A549 (cell line): ENCODE data around the gene TCERG1L. TPM values are rescaled to one million over a fixed set of nuclear protein-coding genes. Genes with fewer than 3 reads are reported as not detected.
"Not testable (repeated sequence)": the region's sequence is repeated elsewhere in the genome, so short reads cannot be mapped to it uniquely, and the experiment has no call there.

Experiments
- ATAC-seq, 2 experiments: fragments of 200-7000 bp in 1 of 2; fragments of >200 bp in 1 of 2; cut with Nextera tagmentation in 1 of 2; cut with Tn5 transposase in 1 of 2; 3 replicates each; pipeline versions ENCODE4 v1.8.0 to v1.9.1; 2018 to 2020; ENCODE audit warnings: mild to moderate bottlenecking in 1 of 2, moderate library complexity in 1 of 2
- CTCF ChIA-PET: fragments of 300-600 bp; sonication (Branson Sonifier 250); formaldehyde crosslinking; extraction: SDS; loops from one replicate; lab custom pipeline; 2021; ENCODE audit warnings: antibody characterized with exemption, inconsistent platforms; lab: Yijun Ruan, JAX
- POLR2A ChIA-PET: fragments of 350-600 bp; formaldehyde crosslinking; extraction: SDS; loops from one replicate; lab custom pipeline; 2021; ENCODE audit warnings: antibody characterized with exemption, inconsistent platforms; lab: Yijun Ruan, JAX
- DNase-seq, 2 experiments: peaks; one replicate each; pipeline versions ENCODE4 v3.0.0 to v3.0.0-alpha.2; 2011 to 2016; ENCODE audit warnings: low read depth in 1 of 2, low spot score in 1 of 2
- FAIRE-seq: peaks from 2 replicates; lab custom pipeline; 2011; peaks lifted over from hg19 to GRCh38; lab: Jason Lieb, UNC
- H3K27ac ChIP-seq, 2 experiments: fragments of >200 bp; sonication (Bioruptor Twin); formaldehyde crosslinking; 3 replicates each; pipeline ENCODE4 v1.5.1; 2016 to 2017
- H3K4me1 ChIP-seq: fragments of >200 bp; sonication (Bioruptor Twin); formaldehyde crosslinking; 3 replicates; pipeline ENCODE4 v1.6.1; 2016
- H3K4me2 ChIP-seq: fragments of >200 bp; sonication (Bioruptor Twin); formaldehyde crosslinking; 3 replicates; pipeline ENCODE4 v1.6.1; 2016
- H3K4me3 ChIP-seq: fragments of >200 bp; sonication (Bioruptor Twin); formaldehyde crosslinking; 3 replicates; pipeline ENCODE4 v1.5.1; 2016
- H3K9me3 ChIP-seq: fragments of >200 bp; sonication (Bioruptor Twin); formaldehyde crosslinking; 3 replicates; pipeline ENCODE4 v1.6.1; 2016
- BHLHE40 ChIP-seq: IDR thresholded peaks from 2 replicates; pipeline ENCODE4 v1.6.1; 2012; ENCODE audit warnings: low read depth, low read length, inconsistent platforms
- CBX2 ChIP-seq: fragments of 200-600 bp; sonication (generic); IDR thresholded peaks from 2 replicates; pipeline ENCODE4 v1.6.1; 2016; ENCODE audit warnings: low read depth, mild to moderate bottlenecking, borderline replicate concordance
- CHD4 ChIP-seq: fragments of 200-600 bp; sonication (generic); IDR thresholded peaks from 2 replicates; pipeline ENCODE4 v1.6.1; 2016; ENCODE audit warnings: antibody characterized with exemption, mild to moderate bottlenecking, borderline replicate concordance
- EHF ChIP-seq: fragments of 250-450 bp; sonication (Bioruptor Pico); IDR thresholded peaks from 2 replicates; pipeline ENCODE4 v1.5.0; 2020; ENCODE audit warnings: mild to moderate bottlenecking
- EHMT2 ChIP-seq: fragments of 200-600 bp; sonication (generic); IDR thresholded peaks from 2 replicates; pipeline ENCODE4 v1.6.1; 2016; ENCODE audit warnings: antibody characterized with exemption, low read depth, mild to moderate bottlenecking, moderate library complexity
- GATA3 ChIP-seq: IDR thresholded peaks from 2 replicates; pipeline ENCODE4 v1.6.1; 2012; ENCODE audit warnings: borderline replicate concordance
- JUN ChIP-seq, 2 experiments: fragments of >200 bp; sonication (Bioruptor Twin); formaldehyde crosslinking; IDR thresholded peaks; 2 replicates in 1 of 2; 3 replicates in 1 of 2; pipeline ENCODE4 v1.6.1; 2016 to 2017
- JUNB ChIP-seq: fragments of >200 bp; sonication (Bioruptor Twin); formaldehyde crosslinking; IDR thresholded peaks from 2 replicates; pipeline ENCODE4 v1.6.1; 2016
- KDM5A ChIP-seq: fragments of 200-600 bp; sonication (generic); IDR thresholded peaks from 2 replicates; pipeline ENCODE4 v1.6.1; 2016; ENCODE audit warnings: antibody characterized with exemption, mild to moderate bottlenecking
- NFE2L2 ChIP-seq: fragments of 150-350 bp; conservative IDR thresholded peaks from 2 replicates; pipeline ENCODE4 v1.6.1; 2014; ENCODE audit warnings: low read length
- RCOR1 ChIP-seq: fragments of 150-350 bp; IDR thresholded peaks from 2 replicates; pipeline ENCODE4 v1.6.1; 2014; ENCODE audit warnings: antibody characterized with exemption, low read length, low read depth
- RFX5 ChIP-seq: fragments of 450-650 bp; IDR thresholded peaks from 2 replicates; pipeline ENCODE4 v1.7.1; 2014; ENCODE audit warnings: antibody characterized with exemption, mild to moderate bottlenecking, moderate library complexity
- SMC3 ChIP-seq: fragments of >200 bp; sonication (Bioruptor Twin); formaldehyde crosslinking; IDR thresholded peaks from 3 replicates; pipeline ENCODE4 v1.6.1; 2018; ENCODE audit warnings: inconsistent platforms
- SREBF2 ChIP-seq: fragments of 450-650 bp; IDR thresholded peaks from 2 replicates; pipeline ENCODE4 v1.6.1; 2014; ENCODE audit warnings: mild to moderate bottlenecking, moderate library complexity
- TFCP2L1 ChIP-seq: fragments of 250-450 bp; sonication (Bioruptor Pico); IDR thresholded peaks from 2 replicates; pipeline ENCODE4 v1.5.0; 2021; ENCODE audit warnings: mild to moderate bottlenecking
- ZC3H11A ChIP-seq: fragments of 450-650 bp; IDR thresholded peaks from 2 replicates; pipeline ENCODE4 v1.6.1; 2014; ENCODE audit warnings: antibody characterized with exemption, mild to moderate bottlenecking
- ZNF302 ChIP-seq: fragments of 250-450 bp; sonication (Bioruptor Pico); IDR thresholded peaks from 2 replicates; pipeline ENCODE4 v1.9.0; 2021; ENCODE audit warnings: inconsistent platforms, mild to moderate bottlenecking, moderate library complexity
- WGBS: methylation state at CpG from one replicate; pipeline ENCODE4 v1.1.6; 2017; ENCODE audit errors: missing lambda C conversion rate; 5-methylcytosine and 5-hydroxymethylcytosine counted together
- polyA plus RNA-seq, 4 experiments: library from polyadenylated mRNA; depleted of rRNA in 3 of 4; stranded (reverse); fragments of >200 nt; fragmentation: RNase III in 1 of 4; extraction: RNeasy Plus Mini Kit Qiagen cat#74134 plus additional on column Dnase treatment in 1 of 4; gene quantifications; 2 replicates in 3 of 4; 3 replicates in 1 of 4; pipeline ENCODE4 v1.2.3, GENCODE V29; 2011 to 2017
- TF ChIP-seq, protein P1 (sequence below): fragments of >200 bp; sonication (Bioruptor Twin); formaldehyde crosslinking; IDR thresholded peaks from 2 replicates; pipeline ENCODE4 v1.6.1; 2016
- TF ChIP-seq, protein P2 (sequence below): fragments of 250-450 bp; sonication (Bioruptor Pico); IDR thresholded peaks from 2 replicates; pipeline ENCODE4 v1.5.0; 2021; ENCODE audit warnings: mild to moderate bottlenecking, moderate library complexity, borderline replicate concordance
- TF ChIP-seq, protein P3 (sequence below): fragments of 200-600 bp; sonication (generic); IDR thresholded peaks from 2 replicates; pipeline ENCODE4 v1.6.1; 2016; ENCODE audit warnings: antibody characterized with exemption, mild to moderate bottlenecking, moderate library complexity
- TF ChIP-seq, protein P4 (sequence below): fragments of 150-350 bp; IDR thresholded peaks from 2 replicates; pipeline ENCODE4 v1.6.1; 2014; ENCODE audit warnings: low read depth, mild to moderate bottlenecking, low read length
- TF ChIP-seq, protein P5 (sequence below): fragments of 250-450 bp; sonication (Bioruptor Pico); IDR thresholded peaks from 2 replicates; pipeline ENCODE4 v1.5.0; 2020; ENCODE audit warnings: low read depth, mild to moderate bottlenecking, moderate library complexity

The TCERG1L gene
- polyA plus RNA-seq, 2 of the 4 experiments (the other 2 are of a cell fraction), result not detected

DNA sequence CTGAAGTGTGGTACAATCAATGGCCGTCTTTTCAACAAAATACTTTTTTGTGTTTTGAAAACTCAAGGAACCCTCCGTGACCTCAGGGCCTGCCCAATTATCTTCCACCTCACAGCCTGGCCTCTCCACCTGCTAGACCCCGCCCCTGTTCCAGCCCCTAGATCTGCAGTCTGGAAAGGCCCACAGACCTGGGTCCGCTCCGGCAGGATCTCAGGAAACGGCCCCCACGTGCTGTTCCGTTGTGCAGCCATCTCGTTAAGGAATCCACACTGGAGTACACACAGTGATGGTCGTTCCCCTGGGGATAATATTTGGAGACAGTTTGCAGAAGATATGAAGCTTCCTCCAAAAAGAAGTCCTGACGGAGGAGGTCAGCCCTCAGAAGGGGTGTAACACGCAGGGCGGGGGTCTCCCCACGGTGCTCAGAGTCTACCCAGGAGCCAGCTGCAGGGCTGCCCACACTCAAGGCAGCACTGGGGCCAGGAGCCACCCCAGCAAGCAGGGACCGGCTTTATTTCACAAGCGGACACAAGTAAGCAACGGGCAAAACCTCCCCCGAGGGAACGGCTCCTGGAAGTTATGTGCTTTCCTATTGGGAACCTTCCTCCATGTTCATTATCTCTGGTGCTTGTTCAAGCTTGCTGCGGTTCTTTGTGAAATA is 73.4 kb downstream of the TCERG1L start:
- no peak for DNase-seq
- FAIRE-seq, result no peak
- Histone ChIP-seq H3K4me1 (no peaks in the 10 kb centered on the region), H3K4me3 (no peak overlapping the region), H3K4me2 (no peak overlapping the region), H3K9me3 (no peaks in the 10 kb centered on the region), H3K27ac (no peak overlapping the region)
- POLR2A ChIA-PET, result no interaction called here
- no peak for TF ChIP-seq GATA3
- TF ChIP-seq, protein P1, sequence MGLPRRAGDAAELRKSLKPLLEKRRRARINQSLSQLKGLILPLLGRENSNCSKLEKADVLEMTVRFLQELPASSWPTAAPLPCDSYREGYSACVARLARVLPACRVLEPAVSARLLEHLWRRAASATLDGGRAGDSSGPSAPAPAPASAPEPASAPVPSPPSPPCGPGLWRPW, result no peak
- TF ChIP-seq RCOR1, result no peak
- TF ChIP-seq, protein P2, sequence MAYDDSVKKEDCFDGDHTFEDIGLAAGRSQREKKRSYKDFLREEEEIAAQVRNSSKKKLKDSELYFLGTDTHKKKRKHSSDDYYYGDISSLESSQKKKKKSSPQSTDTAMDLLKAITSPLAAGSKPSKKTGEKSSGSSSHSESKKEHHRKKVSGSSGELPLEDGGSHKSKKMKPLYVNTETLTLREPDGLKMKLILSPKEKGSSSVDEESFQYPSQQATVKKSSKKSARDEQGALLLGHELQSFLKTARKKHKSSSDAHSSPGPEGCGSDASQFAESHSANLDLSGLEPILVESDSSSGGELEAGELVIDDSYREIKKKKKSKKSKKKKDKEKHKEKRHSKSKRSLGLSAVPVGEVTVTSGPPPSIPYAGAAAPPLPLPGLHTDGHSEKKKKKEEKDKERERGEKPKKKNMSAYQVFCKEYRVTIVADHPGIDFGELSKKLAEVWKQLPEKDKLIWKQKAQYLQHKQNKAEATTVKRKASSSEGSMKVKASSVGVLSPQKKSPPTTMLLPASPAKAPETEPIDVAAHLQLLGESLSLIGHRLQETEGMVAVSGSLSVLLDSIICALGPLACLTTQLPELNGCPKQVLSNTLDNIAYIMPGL, result no peak
- TF ChIP-seq, protein P3, sequence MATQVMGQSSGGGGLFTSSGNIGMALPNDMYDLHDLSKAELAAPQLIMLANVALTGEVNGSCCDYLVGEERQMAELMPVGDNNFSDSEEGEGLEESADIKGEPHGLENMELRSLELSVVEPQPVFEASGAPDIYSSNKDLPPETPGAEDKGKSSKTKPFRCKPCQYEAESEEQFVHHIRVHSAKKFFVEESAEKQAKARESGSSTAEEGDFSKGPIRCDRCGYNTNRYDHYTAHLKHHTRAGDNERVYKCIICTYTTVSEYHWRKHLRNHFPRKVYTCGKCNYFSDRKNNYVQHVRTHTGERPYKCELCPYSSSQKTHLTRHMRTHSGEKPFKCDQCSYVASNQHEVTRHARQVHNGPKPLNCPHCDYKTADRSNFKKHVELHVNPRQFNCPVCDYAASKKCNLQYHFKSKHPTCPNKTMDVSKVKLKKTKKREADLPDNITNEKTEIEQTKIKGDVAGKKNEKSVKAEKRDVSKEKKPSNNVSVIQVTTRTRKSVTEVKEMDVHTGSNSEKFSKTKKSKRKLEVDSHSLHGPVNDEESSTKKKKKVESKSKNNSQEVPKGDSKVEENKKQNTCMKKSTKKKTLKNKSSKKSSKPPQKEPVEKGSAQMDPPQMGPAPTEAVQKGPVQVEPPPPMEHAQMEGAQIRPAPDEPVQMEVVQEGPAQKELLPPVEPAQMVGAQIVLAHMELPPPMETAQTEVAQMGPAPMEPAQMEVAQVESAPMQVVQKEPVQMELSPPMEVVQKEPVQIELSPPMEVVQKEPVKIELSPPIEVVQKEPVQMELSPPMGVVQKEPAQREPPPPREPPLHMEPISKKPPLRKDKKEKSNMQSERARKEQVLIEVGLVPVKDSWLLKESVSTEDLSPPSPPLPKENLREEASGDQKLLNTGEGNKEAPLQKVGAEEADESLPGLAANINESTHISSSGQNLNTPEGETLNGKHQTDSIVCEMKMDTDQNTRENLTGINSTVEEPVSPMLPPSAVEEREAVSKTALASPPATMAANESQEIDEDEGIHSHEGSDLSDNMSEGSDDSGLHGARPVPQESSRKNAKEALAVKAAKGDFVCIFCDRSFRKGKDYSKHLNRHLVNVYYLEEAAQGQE, result no peak
- TF ChIP-seq SMC3, result no peak
- TF ChIP-seq EHF (CRISPR knock-in tag), result no peak
- TF ChIP-seq RFX5, result no peak
- ATAC-seq, result no peak
- CTCF ChIA-PET, result interaction anchor here (0.9 kb wide), 1 partner anchor 289 kb away, joined by 3 read pairs; no protein-coding TSS in a partner anchor
- 19% methylated on average over 19 of the region's 20 CpGs for WGBS

DNA sequence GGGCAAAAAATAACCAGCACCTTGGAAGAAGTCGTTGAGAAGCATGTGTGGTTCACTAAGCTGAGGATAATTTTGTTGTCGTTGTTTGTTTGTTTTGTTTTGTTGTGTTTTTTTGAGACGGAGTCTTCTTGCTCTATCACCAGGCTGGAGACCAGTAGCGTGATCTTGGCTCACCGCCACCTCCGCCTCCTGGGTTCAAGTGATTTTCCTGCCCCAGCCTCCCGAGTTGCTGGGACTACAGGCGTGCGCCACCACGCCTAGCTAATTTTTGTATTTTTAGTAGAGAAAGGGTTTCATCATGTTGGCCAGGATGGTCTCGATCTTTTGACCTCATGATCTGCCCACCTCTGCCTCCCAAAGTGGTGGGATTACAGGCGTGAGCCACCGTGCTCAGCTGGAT is 76.9 kb downstream of the TCERG1L start:
- H3K9me3 ChIP-seq, H3K4me1 ChIP-seq, H3K4me3 ChIP-seq, DNase-seq, H3K27ac ChIP-seq, ATAC-seq, POLR2A ChIA-PET, H3K4me2 ChIP-seq, CTCF ChIA-PET, FAIRE-seq: not testable (repeated sequence)
- 20% methylated on average over 13 of the region's 13 CpGs for WGBS

DNA sequence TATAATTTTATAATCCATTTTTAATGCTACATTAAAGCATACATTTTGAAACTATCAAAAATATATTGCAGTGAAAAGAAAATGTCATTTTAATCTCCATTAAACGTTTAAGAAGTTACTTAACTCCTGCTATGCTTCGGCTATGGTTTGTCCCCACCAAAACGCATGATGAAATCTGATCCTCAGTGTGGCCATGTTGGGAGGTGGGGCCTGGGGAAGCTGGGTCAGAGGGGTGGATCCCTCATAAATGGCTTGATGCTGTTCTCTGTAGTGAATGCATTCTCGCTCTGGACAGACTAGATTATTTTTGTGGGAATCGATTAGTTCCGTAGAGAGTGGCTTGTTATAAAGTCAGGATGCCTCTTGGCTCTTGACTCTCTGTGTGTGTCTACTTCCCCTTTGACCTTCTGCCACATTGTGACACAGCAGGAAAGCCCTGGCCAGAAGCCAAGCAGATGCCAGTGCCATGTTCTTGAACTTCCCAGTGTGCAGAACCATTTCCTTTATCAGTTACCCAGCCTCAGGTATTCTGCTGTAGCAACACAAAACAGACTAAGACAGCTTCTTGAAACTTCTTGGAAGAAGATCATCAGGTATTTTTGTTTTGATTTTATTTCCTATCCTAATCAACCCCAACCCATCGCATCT is 77.8 kb downstream of the TCERG1L start:
- no peak for ATAC-seq
- no peak for FAIRE-seq
- ChIA-PET POLR2A (no interaction called here), CTCF (no interaction called here)
- Histone ChIP-seq H3K4me2 (no peak overlapping the region), H3K9me3 (no peaks in the 10 kb centered on the region), H3K4me1 (no peaks in the 10 kb centered on the region), H3K4me3 (no peak overlapping the region)
- no peak for TF ChIP-seq BHLHE40
- TF ChIP-seq JUN (IDR thresholded peaks at IDR 0.05), result no peak
- TF ChIP-seq NFE2L2, result no peak
- no peak for TF ChIP-seq JUNB
- TF ChIP-seq CHD4, result no peak
- TF ChIP-seq, protein P4, sequence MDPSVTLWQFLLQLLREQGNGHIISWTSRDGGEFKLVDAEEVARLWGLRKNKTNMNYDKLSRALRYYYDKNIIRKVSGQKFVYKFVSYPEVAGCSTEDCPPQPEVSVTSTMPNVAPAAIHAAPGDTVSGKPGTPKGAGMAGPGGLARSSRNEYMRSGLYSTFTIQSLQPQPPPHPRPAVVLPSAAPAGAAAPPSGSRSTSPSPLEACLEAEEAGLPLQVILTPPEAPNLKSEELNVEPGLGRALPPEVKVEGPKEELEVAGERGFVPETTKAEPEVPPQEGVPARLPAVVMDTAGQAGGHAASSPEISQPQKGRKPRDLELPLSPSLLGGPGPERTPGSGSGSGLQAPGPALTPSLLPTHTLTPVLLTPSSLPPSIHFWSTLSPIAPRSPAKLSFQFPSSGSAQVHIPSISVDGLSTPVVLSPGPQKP, result no peak
- no peak for TF ChIP-seq TFCP2L1
- TF ChIP-seq CBX2, result no peak
- no peak for TF ChIP-seq ZNF302 (CRISPR knock-in tag)
- TF ChIP-seq RFX5, result no peak
- no peak for TF ChIP-seq ZC3H11A
- TF ChIP-seq EHMT2, result no peak
- no peak for TF ChIP-seq KDM5A
- TF ChIP-seq, protein P5, sequence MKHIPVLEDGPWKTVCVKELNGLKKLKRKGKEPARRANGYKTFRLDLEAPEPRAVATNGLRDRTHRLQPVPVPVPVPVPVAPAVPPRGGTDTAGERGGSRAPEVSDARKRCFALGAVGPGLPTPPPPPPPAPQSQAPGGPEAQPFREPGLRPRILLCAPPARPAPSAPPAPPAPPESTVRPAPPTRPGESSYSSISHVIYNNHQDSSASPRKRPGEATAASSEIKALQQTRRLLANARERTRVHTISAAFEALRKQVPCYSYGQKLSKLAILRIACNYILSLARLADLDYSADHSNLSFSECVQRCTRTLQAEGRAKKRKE (CRISPR knock-in tag), result no peak
- TF ChIP-seq SREBF2, result no peak
- TF ChIP-seq, all 56 proteins: peak for 0
- H3K27ac ChIP-seq, result no peak overlapping the region
- DNase-seq, result no peak
- WGBS, result 11% methylated on average over 7 of the region's 7 CpGs
